ENCODE measurements around the gene CAB39.

The CAB39 gene

GRCh38 chr2:230757476-230757875, 44.8 kb downstream of the CAB39 start:
- no peak for DNase-seq (ENCODE audit: low read depth, low spot score)

- no peak for DNase-seq (ENCODE audit: low read depth, low spot score)
These were observed 46.2 kb downstream of the CAB39 start for GRCh38 chr2:230758566-230759480.

- DNase-seq (ENCODE audit: low read depth, low spot score): no peak
These were observed 47.0 kb downstream of the CAB39 start for GRCh38 chr2:230759481-230760167.

GRCh38 chr2:230761704-230762103, 49.1 kb downstream of the CAB39 start:
- DNase-seq (ENCODE audit: low read depth, low spot score): no peak

- peak; percentile 60 for DNase-seq (ENCODE audit: low read depth, low spot score)
These were observed 49.8 kb downstream of the CAB39 start for GRCh38 chr2:230762317-230762896.

GRCh38 chr2:230764346-230764745, 51.7 kb downstream of the CAB39 start:
- no peak for DNase-seq (ENCODE audit: low read depth, low spot score)

GRCh38 chr2:230765611-230766300, 53.1 kb downstream of the CAB39 start:
- no peak for DNase-seq (ENCODE audit: low read depth, low spot score)

- no peak for DNase-seq (ENCODE audit: low read depth, low spot score)
These were observed 55.3 kb downstream of the CAB39 start for GRCh38 chr2:230767862-230768388.

- no peak for DNase-seq (ENCODE audit: low read depth, low spot score)
These were observed 58.2 kb downstream of the CAB39 start for GRCh38 chr2:230770804-230771203.

- DNase-seq (ENCODE audit: low read depth, low spot score): no peak
These were observed 59.5 kb downstream of the CAB39 start for GRCh38 chr2:230772156-230772555.

- no peak for DNase-seq (ENCODE audit: low read depth, low spot score)
These were observed 60.6 kb downstream of the CAB39 start for GRCh38 chr2:230773039-230773773.

- DNase-seq (ENCODE audit: low read depth, low spot score): no peak
These were observed 61.8 kb downstream of the CAB39 start for GRCh38 chr2:230774348-230774951.

GRCh38 chr2:230775737-230776136, 63.1 kb downstream of the CAB39 start:
- no peak for DNase-seq (ENCODE audit: low read depth, low spot score)

- no peak for DNase-seq (ENCODE audit: low read depth, low spot score)
These were observed 65.1 kb downstream of the CAB39 start for GRCh38 chr2:230777721-230778120.

- DNase-seq (ENCODE audit: low read depth, low spot score): no peak
These were observed 65.9 kb downstream of the CAB39 start for GRCh38 chr2:230778350-230779063.

- no peak for DNase-seq (ENCODE audit: low read depth, low spot score)
These were observed 66.5 kb downstream of the CAB39 start for GRCh38 chr2:230779126-230779525.

- DNase-seq (ENCODE audit: low read depth, low spot score): no peak
These were observed 67.0 kb downstream of the CAB39 start for GRCh38 chr2:230779607-230780006.

- DNase-seq (ENCODE audit: low read depth, low spot score): no peak
These were observed 68.6 kb downstream of the CAB39 start for GRCh38 chr2:230781130-230781797.

- no peak for DNase-seq (ENCODE audit: low read depth, low spot score)
These were observed 70.5 kb downstream of the CAB39 start for GRCh38 chr2:230783101-230783500.

Measured in ELF-1 (cell line).